GM12874 (cell line): ENCODE measurements around the gene CAMKK1.

ENCODE experiments used
- CTCF ChIP-seq: IDR thresholded peaks from 2 replicates; pipeline ENCODE4 v1.5.1; 2011; ENCODE audit warnings: low read depth, mild to moderate bottlenecking, control low read depth, low read length, moderate library complexity; ENCODE audit not compliant: insufficient read depth

Gene CAMKK1

GRCh38 chr17:3880983-3881382 lies 11.9 kb downstream of the CAMKK1 start:
- TF ChIP-seq CTCF: no peak

GRCh38 chr17:3879591-3880417 lies 13.0 kb downstream of the CAMKK1 start:
- no peak for TF ChIP-seq CTCF

- no peak for TF ChIP-seq CTCF
Measured at GRCh38 chr17:3879186-3879585, 13.7 kb downstream of the CAMKK1 start.

GRCh38 chr17:3877220-3877619 lies 15.6 kb downstream of the CAMKK1 start:
- TF ChIP-seq CTCF: no peak

- TF ChIP-seq CTCF: no peak
Measured at GRCh38 chr17:3875317-3875716, 17.5 kb downstream of the CAMKK1 start.

- TF ChIP-seq CTCF: no peak
Measured at GRCh38 chr17:3873862-3874261, 19.0 kb downstream of the CAMKK1 start.

GRCh38 chr17:3870871-3871306 lies 22.0 kb downstream of the CAMKK1 start:
- no peak for TF ChIP-seq CTCF
